Retina (tissue), 1 donor: ENCODE results near the gene OTOP1.
A peak's percentile ranks its signal among the peaks of the same experiment; 100 is the strongest.
"Not testable (repeated sequence)": the region's sequence is repeated elsewhere in the genome, so short reads cannot be mapped to it uniquely, and the experiment has no call there.

Source experiments
- DNase-seq: peaks from one replicate; pipeline ENCODE4 v3.0.0-alpha.2; 2016

The OTOP1 gene

GRCh38 chr4:4160956-4161665 is 65.6 kb downstream of the OTOP1 start:
- not testable (repeated sequence) for DNase-seq

DNA sequence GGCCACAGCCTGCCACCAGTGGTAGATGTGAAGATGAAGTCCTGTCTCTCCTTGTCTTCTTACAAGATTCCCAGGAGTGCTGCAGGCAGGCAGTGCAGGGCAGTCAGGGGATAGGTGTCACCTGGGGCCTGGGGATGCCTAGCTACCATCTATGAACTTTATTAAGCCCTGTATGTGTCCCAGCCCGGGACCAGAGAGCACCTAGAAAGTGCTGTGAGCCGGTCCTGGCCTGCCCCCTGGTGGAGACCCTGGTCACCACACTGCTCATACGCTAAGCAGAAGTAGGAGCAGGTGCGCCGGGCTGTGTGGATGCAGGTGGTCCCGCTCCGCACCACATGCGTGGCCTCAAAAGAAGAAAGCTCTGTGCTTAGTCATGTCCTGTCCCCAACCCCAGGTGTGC is 81.1 kb downstream of the OTOP1 start:
- DNase-seq = peak; percentile 68

DNA sequence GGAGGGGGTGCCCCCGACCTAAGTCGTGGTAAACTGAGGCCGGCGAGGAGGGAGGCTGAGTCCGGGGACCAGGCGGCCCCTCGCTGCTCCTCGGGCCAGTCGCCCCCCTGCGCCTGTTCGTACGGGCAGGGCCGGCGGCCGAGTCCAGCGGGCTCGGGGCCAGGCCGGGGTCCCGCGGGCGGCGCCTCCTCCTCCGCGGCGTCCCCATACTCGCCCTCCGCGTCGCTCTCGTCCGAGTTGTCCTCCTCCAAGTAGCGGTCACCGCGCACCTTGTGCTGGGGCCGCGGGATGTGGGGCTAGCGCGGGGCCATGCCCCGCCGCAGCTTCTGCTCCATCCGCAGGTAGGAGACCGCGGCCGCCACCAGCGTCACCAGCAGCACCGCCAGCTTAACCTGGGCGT is 83.4 kb downstream of the OTOP1 start:
- peak; percentile 34 for DNase-seq

GRCh38 chr4:4142679-4143078 is 84.0 kb downstream of the OTOP1 start:
- DNase-seq = peak; percentile 16

GRCh38 chr4:4141186-4141585 is 85.5 kb downstream of the OTOP1 start:
- not testable (repeated sequence) for DNase-seq
